Fibroblast of skin of back (primary cell): ENCODE data around the gene GPRIN2. TPM values are rescaled to one million over a fixed set of nuclear protein-coding genes. Genes with fewer than 3 reads are reported as not detected.
"Not testable (repeated sequence)": the region's sequence is repeated elsewhere in the genome, so short reads cannot be mapped to it uniquely, and the experiment has no call there.

Experiments
- DNase-seq: peaks from one replicate; pipeline ENCODE4 v3.0.0-alpha.2; 2013
- polyA plus RNA-seq, 2 experiments: library from polyadenylated mRNA; unstranded; fragments of 120-200 nt; gene quantifications; one replicate each; pipeline ENCODE4 v1.2.1, GENCODE V29; 2013; ENCODE audit not compliant: insufficient read length in 2 of 2

The GPRIN2 gene
- polyA plus RNA-seq (2013, experiment 1 of 2; ENCODE audit: insufficient read length): 0.14 TPM
- polyA plus RNA-seq (2013, experiment 2 of 2; ENCODE audit: insufficient read length): 0.08 TPM

DNA sequence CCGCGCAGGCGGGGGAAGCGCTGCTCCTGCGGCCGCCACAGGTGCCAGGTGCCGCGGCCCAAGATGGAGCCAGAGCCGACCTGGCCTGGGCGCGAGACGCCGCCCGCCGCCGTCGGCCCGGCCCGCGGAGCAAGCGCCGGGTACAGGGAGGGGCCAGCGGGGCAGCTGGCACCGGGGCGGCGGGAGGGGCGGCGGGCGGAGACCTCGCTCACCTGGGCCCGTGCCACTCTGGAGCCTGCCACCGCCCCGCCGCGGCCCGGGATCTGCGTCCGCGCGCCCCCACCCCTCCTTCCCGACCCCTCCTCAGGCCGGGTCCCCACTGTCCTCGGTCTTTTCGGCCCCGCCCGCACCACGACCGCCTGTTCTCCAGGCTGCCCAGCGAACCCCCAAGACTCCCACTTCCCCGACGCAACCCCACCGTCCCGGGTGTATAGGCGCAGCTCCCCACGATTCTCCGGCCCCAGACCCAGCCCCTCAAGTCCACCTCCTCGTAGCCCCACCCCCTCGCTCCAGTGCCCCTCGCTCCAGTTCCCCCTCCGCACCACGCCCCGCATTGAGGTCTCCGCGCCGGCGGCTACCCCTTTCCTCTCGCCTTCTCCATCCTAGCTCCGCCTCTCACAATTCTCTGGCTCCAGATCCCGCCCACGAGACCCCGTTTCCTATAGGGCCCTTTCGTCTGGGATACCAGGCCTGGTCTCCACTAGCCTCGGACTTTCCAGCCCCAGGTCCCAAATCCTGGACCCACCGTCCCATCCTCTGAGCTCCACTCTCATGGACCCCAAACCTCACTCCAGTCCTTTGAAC, at the start of gene GPRIN2:
Gene GPRIN2, minus strand, starts transcription at position 144 of the 804 bp plus-strand sequence. CDS start 5,922 bp downstream, outside the sequence.
- DNase-seq: no peak

DNA sequence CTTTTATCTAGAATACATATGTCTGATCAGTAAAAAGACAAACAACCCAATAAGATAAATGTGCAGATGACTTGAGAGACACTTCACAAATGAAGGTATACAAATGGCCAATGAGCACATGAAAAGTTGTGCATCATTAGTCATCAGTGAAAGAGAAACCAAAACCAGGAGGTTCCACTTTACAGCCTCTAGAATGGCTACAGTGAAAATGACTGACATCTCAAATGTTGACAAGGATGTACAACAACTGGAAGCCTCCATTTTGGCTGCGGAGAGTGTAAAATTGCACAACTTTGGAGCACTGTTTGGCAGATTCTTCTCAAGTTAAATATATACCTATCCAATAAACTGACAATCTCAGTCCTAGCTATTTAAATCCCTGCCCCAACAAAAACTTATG, 44.1 kb upstream of the GPRIN2 start:
- DNase-seq: not testable (repeated sequence)

DNA sequence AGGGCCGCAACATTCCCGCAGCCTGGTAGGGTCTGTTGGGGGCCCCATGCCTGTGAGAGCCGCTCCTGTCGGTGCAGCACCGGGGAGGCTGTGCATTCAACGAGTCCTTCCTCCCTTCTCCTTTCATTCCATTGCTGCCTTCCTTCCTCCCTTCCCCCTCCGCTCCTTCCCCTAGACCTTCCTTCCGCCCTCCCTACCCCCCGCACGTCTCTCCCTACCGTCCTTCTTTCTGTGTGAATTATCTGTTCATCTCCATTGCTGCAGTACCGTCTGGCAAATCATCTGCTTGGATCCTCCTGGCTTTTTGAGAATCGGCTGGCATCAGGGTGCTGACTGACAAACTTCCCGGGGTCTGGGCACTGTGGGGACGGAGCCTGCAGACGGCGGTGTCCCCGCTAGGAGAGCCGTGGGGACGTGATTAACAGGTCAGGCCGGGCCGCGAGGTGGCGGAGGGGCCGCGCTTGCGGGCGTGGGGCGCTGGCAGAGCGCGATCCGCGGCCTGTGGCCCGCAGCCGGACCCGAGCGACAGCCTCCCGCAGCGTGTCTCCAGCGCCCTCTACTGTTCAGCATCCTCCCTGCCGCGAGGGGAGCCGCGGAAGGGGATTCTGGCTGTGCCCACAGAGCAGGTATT, 41.3 kb upstream of the GPRIN2 start:
- DNase-seq: not testable (repeated sequence)

DNA sequence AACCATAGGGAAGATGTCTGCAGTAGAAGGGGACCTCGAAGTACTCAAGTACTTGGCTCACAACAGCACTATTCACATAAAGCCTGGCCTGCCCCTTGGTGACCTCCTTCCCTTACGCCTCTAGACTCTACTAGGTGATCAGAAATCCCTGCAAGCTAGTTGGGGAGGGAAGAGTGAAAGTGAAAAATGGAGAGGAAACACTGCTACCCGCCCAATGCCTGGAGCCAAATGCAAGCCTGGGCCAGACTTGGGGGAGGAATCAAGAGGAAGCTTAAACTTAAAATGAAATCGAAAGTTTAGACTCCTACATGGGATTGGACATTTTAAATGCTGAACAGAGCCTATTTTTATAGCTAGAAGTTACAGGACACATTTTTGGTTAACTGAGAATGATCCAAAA, 40.1 kb upstream of the GPRIN2 start:
- DNase-seq: not testable (repeated sequence)

DNA sequence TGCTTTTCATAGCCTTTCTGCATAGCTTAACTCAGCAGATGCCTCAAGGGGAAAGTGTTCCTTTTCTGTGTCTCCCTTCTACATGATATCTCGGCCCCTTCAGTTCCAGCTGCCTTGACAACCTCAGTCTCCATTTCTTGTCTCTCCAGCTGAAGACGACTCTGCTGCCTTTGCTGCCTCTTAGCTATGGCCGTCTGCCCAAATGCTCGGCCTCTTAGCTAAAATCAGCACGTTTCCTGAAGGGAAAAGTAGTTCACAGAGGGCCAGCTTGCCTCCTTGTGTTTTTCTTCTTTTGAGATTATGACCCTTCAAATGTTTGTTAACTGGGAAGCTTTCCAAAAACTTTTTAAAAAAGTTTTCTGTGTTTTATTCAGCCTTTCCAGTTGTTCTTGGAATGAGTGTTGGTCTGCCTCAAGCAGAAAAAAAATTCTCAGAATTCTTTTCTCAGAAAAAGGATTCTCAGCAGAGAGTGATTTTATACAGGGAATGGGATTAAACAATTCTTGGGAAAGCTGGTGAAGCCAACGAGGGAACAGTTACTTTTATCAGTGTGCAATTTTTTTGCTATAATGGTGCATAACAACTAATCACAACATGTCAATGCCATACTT, 38.1 kb upstream of the GPRIN2 start:
- DNase-seq: not testable (repeated sequence)

DNA sequence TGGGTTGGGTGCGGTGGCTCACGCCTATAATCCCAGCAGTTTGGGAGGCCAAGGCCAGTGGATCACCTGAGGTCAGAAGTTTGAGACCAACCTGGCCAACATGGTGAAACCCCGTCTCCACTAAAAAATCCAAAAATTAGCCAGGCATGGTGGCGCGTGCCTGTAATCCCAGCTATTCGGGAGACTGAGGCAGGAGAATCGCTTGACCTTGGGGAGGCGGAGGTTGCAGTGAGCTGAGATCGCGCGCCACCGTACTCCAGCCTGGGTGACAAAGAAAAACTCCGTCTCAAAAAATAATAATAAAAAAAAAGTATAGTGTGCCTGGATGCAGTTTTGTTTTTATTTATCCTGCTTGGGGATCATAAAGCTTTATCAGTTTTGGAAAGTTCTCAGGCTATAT, 36.8 kb upstream of the GPRIN2 start:
- not testable (repeated sequence) for DNase-seq

DNA sequence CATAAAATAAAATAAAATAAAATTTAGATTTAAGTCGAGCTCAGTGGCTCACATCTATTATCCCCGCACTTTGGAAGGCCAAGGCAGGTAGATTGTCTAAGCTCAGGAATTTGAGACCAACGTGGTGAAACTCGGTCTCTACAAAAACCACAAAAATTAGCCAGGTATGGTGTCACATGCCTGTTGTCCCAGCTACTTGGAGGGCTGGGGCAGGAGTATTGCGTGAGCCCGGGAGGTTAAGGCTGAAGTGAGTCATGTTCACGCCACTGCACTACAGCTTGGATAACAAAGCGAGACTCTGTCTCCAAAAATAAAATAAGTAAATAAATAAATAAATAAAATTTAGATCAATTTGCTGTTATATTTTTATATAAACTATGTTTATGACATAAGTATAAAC, 34.6 kb upstream of the GPRIN2 start:
- DNase-seq: not testable (repeated sequence)

DNA sequence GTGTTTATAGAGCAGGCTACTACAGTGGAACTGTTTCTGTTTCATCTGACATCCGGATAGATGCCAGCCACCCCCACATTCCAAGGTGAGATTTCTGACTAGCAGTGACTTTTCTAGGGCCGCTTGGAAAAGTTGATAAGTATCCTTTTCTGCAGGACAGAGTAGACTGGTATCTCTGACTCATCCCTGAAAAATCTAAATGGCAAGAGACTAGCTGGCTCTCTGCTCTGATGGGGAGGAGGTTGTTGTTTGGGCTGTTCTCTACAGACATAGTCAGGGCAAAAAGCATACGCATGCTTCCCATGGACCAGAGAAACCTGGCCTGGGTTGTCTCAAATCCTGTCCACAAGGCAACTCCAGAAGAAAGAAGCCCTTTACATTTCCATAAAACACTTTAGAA, 33.1 kb upstream of the GPRIN2 start:
- not testable (repeated sequence) for DNase-seq

DNA sequence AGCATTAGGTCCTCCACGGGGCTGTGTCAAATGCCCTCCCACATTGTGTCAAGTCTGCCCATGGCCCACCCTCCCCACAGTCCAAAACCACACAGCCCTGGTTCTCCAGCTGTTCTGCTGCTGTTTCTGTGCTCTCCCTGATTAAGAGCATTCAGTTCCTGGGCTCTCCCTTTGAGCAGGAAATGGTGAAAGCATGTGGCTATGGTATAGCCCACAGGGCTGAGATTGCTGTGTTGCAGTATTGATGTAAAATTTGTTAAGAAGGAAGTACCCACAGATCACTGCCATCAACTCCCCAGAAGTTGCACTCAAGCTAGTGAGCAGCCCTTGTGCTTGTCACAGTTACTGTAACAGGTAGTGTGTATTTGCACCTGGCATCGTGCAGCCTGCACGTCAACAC, 31.8 kb upstream of the GPRIN2 start:
- DNase-seq: not testable (repeated sequence)

DNA sequence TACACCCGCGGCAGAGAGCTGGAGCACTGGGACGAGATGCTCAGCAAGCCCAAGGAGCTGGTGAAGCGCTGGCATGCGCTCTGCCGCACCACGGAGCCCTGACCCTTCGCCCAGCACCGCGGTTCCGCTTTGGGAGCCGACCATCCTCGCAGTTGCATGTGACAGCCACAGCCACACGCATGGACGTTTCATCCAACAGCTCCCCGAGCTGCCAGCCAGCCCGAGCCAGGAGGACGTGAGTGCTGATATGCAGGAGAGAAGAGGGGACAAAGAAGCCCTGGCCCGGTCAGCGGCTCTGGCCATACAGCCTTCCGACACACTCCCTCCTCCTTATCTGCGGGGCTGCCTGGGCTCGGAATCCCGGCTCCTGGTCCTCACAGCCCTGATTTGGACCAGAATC, 31.1 kb upstream of the GPRIN2 start:
- not testable (repeated sequence) for DNase-seq

DNA sequence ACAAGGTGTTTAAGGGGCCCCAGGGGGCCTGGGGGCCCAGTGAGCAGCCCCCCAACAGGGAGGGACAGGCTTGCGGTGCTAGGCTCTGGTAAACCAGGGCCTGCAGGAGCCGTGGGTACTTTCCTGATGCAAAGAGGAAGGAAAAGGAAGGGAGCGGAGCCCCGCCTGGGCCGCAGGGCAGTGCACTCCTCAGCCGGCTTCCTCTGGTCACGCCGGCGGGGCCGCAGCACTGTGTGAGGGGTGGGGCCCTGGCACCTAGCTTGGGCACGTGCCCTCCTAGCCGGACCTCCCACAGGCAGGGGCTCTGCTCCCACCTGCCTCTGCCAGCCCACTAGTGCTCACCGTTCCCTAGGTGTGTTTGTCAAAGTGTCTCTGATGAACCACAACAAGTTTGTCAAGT, 28.8 kb upstream of the GPRIN2 start:
- not testable (repeated sequence) for DNase-seq

DNA sequence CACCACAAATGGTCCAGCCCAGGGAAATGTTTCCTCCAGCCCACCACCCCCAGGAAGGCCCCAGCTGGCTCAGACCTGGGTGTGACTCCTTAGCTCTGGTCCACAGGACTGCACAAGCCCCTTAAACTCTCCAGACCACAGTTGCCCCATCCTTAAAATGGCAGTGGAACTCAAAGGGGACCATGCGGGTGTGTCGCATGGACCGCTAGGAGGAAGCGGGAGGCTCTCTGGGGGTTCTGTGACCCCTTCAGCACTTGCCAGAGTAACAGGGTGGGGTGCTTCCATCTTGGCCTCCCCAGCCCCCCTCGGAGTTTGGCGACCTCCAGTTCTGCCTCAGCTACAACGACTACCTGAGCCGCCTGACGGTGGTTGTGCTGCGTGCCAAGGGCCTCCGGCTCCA, 27.7 kb upstream of the GPRIN2 start:
- DNase-seq: not testable (repeated sequence)

DNA sequence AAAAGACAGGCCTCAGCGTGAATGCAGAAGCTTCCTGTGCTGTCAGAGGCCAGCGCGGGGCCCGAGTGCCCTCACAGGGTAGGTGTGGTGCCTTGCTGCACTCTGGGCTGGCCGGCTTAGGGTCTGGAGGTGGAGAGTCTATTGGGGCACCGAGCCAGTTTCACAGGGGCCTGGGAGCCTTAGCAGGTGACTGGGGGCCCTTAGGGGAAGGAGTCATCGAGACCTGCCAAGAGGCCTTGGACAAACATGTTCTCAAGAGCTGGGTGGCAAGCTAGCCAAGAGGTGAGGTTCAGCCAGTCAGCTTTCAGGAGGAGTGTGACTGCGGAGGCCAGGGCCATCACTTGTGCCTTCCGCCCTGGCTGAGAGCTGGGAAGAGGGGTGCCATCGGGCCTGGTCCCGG, 26.1 kb upstream of the GPRIN2 start:
- not testable (repeated sequence) for DNase-seq

DNA sequence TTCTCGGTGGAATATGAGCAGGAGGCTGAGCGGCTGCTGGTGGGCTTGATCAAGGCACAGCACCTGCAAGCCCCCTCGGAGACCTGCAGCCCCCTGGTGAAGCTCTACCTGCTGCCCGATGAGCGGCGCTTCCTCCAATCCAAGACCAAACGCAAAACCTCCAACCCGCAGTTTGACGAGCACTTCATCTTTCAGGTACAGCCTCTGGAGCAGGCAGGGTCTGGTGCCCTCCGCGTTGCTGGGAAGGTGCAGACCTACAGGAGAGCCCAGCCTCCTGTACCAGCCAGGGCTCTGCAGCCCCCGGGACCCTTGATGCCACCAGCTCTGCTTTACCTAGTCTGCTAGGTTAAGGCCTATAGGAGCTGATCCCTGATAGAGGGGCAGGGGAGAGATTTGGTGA, 25.5 kb upstream of the GPRIN2 start:
- DNase-seq: not testable (repeated sequence)

DNA sequence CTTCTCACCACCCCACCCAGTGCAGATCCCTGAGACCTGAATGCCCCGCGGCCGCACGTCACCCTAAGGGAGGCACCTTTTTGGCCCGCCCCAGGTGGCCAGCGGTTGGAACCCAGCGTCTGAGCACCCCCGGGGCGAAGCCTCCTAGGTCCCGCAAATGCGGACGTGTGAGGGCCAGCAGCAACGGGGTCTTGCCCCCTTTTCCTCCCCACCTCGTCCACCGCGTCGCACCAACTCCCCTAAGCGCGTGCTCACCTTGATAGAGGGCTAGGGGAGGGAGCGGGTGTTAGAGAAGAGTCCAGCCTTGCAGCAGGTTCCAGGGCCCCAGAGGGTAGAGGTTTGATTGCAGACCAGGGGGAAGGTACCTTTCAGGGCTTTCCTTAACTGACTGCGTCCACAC, 22.9 kb upstream of the GPRIN2 start:
- DNase-seq: not testable (repeated sequence)

DNA sequence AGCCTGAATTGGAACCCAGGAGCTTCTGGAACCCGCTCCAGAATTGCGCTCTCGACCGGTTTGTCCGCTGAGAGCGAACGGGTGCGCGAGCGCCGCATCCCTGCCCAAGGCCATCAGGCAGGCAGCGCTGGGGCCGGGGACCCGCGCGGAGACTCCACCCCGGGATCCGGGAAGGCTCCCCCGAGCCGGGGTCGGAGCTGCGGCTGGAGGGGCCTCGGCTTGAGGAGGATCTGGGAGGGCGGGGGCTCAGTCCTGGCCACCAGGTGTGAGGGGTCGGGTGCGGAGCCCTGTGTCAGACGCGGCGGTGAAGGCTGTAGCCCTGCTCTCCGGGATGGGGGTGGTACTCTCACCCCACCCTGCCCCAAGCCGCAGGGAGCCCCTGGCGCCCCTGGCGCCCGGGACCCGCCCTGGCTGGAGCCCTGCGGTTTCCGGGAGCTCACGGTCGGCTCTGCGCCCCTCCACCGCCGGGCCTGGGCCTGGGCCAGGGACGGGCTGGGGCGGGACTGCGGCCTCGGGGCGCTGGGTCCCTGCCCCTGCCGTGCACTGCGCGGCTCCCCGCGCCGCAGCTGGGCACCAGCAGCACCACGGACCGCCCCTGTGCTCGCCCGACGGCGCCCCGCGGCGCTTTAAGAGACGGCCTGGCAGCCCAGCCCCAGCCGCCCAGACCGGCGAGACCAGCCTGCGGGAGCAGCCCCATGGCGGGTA, 22.2 kb upstream of the GPRIN2 start, which contains the start of gene SYT15:
Gene SYT15, plus strand, starts transcription at position 655 of the 705 bp plus-strand sequence. Its CDS starts 41 bp downstream, at position 696.
- not testable (repeated sequence) for DNase-seq

DNA sequence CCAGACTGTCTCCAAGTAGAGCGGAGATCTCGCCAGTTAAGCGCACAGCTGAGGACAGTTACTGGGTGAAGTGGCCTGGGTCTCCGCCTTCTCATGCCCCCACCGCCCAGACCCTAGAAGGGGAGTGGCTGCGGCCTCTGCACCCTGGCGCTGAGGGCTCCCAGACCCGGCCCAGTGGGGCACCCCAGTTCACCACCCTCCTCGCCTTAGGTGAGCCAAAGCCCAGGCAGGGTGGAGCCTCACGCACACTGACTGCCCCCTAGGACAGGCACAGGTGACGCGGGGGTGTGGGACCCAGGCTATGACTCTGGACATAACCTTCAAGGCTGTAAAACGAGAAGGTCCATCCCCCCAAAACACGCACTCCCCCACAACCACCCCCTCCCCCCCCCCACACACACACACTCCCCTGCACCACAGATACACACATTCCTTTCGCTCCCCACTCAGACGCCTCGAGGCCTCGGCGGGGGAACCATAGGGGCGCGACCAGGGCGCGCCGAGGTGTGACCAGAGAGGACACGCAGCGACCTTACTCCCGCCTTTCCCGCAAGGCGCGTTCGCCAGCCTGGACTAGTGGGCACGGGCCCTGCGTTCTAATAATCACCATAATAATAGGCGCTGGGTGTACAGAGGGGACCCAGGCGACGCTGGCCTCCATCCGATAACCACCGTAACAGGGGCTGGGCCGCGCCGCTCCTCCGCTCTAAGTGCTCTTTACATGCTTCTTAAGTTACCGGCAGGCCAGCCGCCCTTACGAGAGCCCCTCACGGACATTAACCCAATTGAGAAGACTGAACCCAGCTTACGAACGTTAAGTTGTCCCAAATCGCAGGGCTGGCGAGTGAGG, 21.4 kb upstream of the GPRIN2 start:
- DNase-seq: not testable (repeated sequence)

DNA sequence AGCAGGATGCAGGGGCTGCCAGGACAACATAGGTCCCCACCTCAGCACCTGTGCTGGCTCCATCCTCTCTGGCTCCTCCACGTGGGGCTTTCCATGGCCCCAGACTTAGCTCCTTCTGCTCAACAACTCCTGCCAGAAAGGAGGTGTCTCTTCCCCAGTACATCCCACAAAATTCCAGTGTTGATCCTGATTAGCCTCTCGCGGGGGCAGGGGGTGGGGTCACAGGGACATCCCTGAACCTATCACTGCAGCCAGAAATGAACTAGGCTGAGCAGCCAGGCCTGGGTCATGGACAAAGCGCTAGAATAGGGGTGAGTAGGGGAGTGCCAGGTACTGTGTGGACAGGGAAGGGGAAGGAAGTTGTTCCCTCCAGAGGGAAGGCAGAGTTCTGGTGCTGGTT, 17.4 kb upstream of the GPRIN2 start:
- not testable (repeated sequence) for DNase-seq

DNA sequence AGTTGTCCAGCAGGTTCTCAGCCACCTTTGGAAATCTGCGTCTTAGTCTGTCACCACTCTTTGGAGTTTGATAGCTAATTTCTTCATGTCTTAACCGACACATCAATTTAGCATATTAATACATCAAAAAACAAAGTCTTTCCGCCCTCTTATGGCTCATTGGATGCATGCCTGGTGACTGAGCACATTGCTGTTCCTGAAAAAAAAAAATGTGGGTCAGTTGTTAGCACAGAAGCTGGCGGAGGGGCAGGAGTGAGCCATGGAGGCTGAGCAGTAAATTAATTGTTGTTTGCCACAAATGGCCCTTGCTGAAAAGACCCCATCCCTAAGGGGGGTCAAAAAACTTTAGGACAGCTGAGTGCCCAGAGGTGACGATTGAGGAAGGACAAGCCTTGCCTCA, 16.9 kb upstream of the GPRIN2 start:
- peak; percentile 34 for DNase-seq

DNA sequence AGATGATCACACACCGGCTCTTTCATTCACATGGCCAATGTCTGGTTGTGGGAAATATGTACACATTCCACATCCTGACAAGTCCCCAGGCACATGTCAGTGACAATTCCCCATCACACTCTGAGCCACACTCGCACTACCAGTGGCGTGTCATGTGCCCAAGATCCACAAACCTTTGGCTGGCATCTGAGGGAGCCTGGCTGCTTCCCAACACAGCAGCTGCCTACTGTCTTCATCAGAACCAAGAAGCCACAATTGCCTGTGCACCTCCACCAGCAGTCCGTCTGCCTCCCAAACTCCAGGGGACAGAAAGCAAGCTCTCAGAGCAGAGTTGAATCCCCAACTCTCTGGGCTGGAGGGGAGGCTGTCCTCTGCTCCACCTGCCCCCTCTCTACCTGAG, 16.3 kb upstream of the GPRIN2 start:
- DNase-seq: not testable (repeated sequence)

DNA sequence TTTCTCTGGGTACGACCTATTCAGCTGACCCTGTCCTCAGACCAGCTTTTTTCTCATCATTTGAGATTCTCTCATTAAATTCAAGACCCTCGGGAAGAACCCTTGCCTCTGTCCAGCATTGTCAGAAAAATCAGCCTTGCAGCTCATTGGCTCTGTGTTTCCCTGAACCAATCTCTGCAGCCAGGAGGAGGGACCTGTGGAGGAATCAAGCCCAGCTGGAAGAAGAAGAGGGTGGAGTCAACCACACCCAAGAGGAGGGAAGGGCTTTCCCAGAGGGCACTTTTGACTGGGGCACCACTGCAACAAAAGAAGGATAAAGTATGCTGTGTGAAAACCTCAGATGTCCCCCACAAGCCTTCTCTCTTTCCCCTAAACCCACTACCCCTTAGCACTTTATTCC, 14.2 kb upstream of the GPRIN2 start:
- DNase-seq: not testable (repeated sequence)

DNA sequence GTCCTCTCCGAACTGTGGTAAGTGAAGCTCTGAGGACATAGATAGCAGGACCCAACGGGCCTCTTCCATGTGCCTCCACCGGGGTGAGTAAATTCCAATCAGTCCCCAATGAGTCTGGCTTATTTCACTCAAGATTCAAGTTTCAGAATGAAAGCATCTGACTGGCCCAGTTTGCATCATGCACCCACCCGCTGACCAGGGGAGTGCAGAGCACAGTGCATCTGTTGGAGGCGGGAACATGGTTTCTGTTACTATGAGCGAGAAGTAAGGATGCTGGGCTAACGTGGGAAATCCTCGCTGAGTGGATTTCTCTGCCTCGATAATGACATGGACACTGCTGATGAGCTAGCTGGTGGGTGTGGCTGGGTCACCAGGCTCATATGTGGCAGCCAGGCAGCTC, 10.7 kb upstream of the GPRIN2 start:
- DNase-seq: not testable (repeated sequence)
